GM19239 (cell line): ENCODE data around the gene SMIM44.

Experiments used
- DNase-seq: peaks from one replicate; pipeline ENCODE4 v3.0.0; 2011; ENCODE audit warnings: low spot score; ENCODE audit not compliant: insufficient read length
- FAIRE-seq: peaks from 2 replicates; lab custom pipeline; 2011; peaks lifted over from hg19 to GRCh38; lab: Jason Lieb, UNC

SMIM44 gene

DNA sequence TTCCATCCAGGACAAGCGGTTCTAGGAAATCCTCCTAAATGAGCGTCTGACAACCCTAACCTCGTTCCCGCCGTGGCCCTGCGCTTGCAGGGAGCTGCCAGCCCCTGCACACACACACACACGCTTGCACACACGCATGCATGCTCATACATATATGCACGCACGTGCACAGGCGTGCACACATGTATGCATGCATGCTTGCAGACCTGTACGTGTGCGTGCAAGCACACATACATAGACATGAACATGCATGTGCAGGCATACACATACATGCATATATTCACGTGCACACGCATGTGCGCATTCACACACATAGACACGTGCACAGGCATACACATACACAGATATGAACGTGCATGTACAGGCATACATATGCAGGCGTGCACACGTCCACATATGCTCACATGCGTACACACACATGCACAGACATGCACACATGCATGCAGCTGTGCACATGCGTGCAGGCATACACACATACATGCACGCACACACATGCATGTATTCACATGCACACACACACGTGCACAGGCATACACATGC is 38.5 kb downstream of the SMIM44 start:
- DNase-seq (no peak), FAIRE-seq (no peak)

DNA sequence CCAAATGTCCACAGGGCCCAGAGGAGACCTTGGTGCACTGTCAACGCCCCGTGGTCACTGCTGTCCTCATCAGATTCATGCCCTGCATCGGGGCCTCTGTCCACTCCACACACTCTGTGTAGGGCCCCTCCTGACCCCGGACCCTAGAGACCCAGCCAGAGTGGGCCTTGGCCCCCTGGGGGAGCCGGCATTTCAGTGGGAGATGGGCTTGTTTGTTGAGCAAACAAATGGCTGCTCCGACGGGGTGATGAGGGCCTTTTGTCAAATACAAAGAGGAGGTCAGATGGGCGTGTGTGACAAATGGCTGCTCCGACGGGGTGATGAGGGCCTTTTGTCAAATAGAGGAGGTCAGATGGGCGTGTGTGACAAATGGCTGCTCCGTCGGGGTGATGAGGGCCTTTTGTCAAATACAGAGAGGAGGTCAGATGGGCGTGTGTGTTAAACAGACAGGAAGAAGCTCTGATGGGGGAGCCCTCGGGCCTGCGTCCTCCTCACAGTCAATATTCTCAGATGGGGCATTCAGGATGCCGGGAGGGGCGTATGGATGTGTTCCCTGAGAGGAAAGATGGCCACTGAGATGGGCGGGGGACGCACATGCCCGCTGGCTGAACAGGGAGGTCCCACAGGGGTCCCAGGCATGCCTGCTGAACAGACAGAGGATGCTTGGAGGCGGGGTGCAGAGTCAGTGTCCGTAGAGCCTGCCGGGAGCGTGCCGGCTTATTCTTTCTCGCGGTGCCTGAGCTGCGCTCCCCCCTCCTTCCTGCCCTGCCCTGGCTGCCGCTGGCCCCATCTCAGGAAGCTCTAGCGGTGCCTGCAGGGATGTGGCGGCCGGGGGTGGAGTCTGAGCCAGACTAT is 39.2 kb downstream of the SMIM44 start:
- DNase-seq (no peak), FAIRE-seq (no peak)

- no peak for DNase-seq
- no peak for FAIRE-seq
Measured at GRCh38 chr19:3442487-3443071, 40.7 kb downstream of the SMIM44 start.

- DNase-seq = no peak
- no peak for FAIRE-seq
Measured at GRCh38 chr19:3441986-3442329, 41.3 kb downstream of the SMIM44 start.

DNA sequence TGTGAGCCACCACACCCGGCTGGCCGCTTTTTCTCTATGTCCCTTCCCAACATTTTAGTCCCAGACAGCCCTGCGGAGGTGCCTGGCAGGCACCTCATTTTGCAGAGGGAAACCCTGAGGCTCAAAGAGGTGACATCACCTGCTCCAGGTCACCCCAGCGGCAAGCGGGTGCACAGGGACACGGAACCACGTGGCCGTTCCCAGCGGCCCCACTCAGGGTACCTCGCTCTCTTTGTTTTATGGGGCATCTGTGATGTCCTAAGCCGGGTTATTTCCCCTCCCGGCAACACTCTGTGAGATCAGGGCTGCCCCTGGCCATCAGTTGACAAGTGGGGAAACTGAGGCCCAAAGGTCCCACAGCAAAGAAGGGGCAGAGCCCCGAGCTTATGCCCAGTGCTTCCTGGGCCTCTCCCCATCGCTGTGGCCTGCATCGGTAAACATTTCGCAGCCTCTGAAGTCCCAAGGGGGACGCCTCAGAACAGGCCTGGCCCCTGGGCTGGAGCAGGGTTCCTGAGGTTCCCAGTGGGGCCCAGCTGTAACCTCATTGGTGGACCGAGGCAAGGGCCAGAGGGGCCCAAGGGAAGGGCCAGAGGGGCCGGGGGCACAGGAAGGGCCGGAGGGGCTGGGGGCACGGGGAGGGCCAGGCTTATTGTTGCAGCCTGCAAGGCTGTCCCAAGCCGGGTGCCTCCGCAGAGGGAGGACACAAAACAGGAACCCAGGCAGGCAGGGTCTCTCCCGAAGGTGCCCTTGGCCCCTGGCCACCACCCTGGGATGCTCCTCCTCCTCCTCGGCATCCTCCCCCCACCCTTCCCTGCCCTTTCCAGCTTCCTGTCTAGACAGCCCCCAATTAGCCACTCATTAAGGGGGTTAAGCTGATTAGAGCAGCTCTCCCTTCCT is 41.9 kb downstream of the SMIM44 start:
- FAIRE-seq = no peak
- DNase-seq = no peak

DNA sequence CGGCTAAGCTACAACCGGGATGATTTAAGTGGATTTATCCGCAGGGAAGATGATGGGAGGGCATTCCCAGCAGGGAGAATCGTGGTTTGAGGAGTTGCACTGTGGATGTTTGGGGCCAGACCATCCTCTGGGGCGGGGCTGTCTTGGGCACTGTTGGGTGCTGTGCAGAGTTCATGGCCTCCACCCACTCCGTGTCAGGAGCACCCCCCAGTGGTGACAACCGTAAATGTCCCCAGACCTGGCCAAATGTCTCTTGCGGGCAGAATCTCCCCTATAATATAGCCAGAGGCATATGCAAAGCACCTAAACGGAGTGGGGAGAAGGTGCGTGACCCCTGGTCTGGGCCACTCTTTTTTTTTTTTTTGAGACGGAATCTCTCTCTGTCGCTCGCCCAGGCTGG is 43.2 kb downstream of the SMIM44 start:
- FAIRE-seq (no peak), DNase-seq (no peak)

- FAIRE-seq = peak; percentile 96
- peak; percentile 97 for DNase-seq
Measured at GRCh38 chr19:3434630-3435553, 48.3 kb downstream of the SMIM44 start.

- no peak for FAIRE-seq
- no peak for DNase-seq
Measured at GRCh38 chr19:3433805-3434540, 49.3 kb downstream of the SMIM44 start.

GRCh38 chr19:3433313-3433712 is 49.9 kb downstream of the SMIM44 start:
- FAIRE-seq (no peak), DNase-seq (no peak)
